Activated T-helper 1 cell treated with anti-CD3 and anti-CD28 coated beads, Interleukin-12 subunit alpha, Interleukin-12 subunit beta, Interleukin-2, Interleukin-4 antibody, amounts not matched to agents 30 ng/mL and 10 ng/mL and 1 ng/mL, durations not matched to agents 14 hours and 24 hours and 36 hours (primary cell): ENCODE measurements around the gene ZNF536. TPM values are rescaled to one million over a fixed set of nuclear protein-coding genes. Genes with fewer than 3 reads are reported as not detected.

Experiments
- DNase-seq: peaks from one replicate; pipeline ENCODE4 v3.0.0; 2021; ENCODE audit warnings: low spot score
- H3K27ac Mint-ChIP-seq: one replicate; pipeline ENCODE4 v1.8.0; 2021; ENCODE audit warnings: mild to moderate bottlenecking, mixed read lengths
- H3K27me3 Mint-ChIP-seq: one replicate; pipeline ENCODE4 v1.8.0; 2022; ENCODE audit warnings: mild to moderate bottlenecking, moderate library complexity, mixed read lengths; ENCODE audit not compliant: insufficient read depth
- H3K36me3 Mint-ChIP-seq: one replicate; pipeline ENCODE4 v1.8.0; 2021; ENCODE audit warnings: low read depth, mixed read lengths
- H3K4me1 Mint-ChIP-seq: one replicate; pipeline ENCODE4 v1.8.0; 2021; ENCODE audit warnings: low read depth, mixed read lengths
- H3K4me3 Mint-ChIP-seq: one replicate; pipeline ENCODE4 v1.8.0; 2021; ENCODE audit warnings: mild to moderate bottlenecking, moderate library complexity, mixed read lengths
- H3K9me3 Mint-ChIP-seq: one replicate; pipeline ENCODE4 v1.8.0; 2021; ENCODE audit warnings: mixed read lengths
- intact Hi-C: fragments of 100-400 bp; cut with micrococcal nuclease; formaldehyde crosslinking; loops from one replicate; pipeline ENCODE4 v1.15.1; 2024
- total RNA-seq: library from RNA; stranded (reverse); gene quantifications from 2 replicates; pipeline ENCODE4 v1.2.3, GENCODE V29; 2022

The ZNF536 gene
- total RNA-seq, 1 donor from 2014 or later = not detected

DNA sequence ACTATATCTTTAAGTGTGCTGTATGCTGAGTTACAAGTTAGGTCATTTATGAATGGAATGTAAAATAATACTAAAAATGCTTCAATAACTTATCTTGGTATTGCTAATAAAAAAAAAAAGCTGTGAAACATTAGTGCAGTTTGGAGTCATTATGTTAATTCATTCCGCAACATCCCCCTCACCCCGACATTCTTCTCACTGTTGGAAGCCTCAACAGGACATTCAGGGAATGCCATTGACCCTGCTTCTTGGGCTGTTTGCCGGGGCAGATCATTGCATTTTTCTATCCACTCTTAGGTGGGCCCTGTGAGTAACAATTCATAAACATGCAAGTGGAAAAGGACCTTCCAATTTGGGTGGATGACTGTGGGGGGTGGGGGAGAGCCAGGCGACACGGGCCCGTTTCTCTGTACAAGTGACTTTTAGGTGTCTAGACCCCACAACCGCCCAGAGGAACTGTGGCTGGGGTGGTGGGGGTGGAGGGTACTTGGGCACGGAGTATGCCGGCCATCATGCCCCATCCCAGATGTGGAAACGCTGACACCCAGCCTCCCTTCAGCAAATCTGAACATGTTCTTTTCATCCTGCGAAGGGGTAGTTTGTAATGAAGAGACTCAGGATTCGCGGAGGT lies 185.9 kb downstream of the ZNF536 start:
- H3K36me3 Mint-ChIP-seq = no peaks in the 10 kb centered on the region
- H3K4me3 Mint-ChIP-seq = no peak overlapping the region
- no peaks in the 10 kb centered on the region for H3K27me3 Mint-ChIP-seq
- H3K4me1 Mint-ChIP-seq = no peaks in the 10 kb centered on the region
- intact Hi-C loops = no loop called here
- DNase-seq = no peak
- H3K27ac Mint-ChIP-seq = no peak overlapping the region
- H3K9me3 Mint-ChIP-seq = no peaks in the 10 kb centered on the region

DNA sequence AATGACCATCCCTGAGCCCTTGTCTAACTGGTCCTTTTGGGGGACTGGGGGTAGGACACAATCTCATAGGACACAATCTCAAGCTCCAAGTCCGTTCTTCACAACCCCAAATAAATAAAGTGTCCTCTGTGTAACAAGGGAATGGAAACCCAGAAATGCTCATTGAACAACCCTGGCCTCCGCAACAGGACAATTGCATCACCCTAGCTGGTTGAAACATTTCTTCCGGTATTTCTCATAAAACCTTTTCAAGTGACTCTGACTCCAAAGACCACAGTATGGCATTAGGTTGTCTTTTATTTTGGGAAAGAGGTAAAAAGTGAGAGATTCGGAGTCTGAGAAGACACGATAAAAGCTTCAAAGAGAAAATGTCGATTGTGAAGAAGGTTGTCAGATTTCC lies 186.6 kb downstream of the ZNF536 start:
- H3K4me3 Mint-ChIP-seq = no peak overlapping the region
- H3K27me3 Mint-ChIP-seq = no peaks in the 10 kb centered on the region
- no peaks in the 10 kb centered on the region for H3K9me3 Mint-ChIP-seq
- no peaks in the 10 kb centered on the region for H3K4me1 Mint-ChIP-seq
- DNase-seq = no peak
- intact Hi-C loops = no loop called here
- no peaks in the 10 kb centered on the region for H3K36me3 Mint-ChIP-seq
- no peak overlapping the region for H3K27ac Mint-ChIP-seq

DNA sequence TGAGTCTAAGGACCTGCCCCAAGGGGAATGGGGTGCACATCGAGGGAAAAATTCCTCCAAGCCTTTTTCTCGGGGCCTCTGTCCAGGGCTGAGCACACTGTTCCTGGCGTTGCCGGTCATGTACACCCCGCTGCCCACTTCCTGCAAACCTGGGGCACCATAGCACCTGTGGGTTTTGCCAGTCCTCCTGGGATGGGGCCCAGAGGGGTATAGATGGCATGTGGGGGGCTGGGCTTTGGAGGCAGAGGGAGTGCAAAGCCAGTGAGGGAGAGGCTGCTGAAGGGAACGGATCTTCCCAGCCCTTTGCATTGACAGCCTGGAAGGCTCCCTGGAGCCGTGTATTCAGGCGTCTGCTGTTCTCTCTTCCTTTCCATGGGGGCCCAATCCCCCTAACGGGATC lies 187.3 kb downstream of the ZNF536 start:
- Mint-ChIP-seq H3K36me3 (no peaks in the 10 kb centered on the region), H3K27me3 (no peaks in the 10 kb centered on the region), H3K9me3 (no peaks in the 10 kb centered on the region), H3K4me3 (no peak overlapping the region), H3K27ac (no peak overlapping the region), H3K4me1 (no peaks in the 10 kb centered on the region)
- intact Hi-C loops = no loop called here
- DNase-seq = no peak

DNA sequence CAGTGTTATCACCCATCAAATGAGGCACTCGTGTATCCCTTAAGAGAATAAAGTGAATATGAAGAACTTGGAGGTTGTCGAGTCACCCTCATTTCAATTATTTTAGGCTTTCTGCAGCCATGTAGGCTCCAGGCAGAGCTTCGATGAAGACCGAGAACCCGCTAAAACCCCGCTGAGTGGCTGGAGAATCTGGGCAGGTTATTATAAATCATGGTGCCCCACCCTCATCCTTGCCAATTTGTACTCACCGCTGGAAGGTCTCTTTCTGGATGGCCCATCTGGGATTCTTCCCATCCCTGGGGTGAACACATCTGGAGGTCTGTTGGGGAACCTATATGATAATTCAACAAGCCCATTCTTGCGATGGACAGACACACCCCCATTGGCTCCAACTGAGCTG lies 190.8 kb downstream of the ZNF536 start:
- Mint-ChIP-seq H3K9me3 (no peaks in the 10 kb centered on the region), H3K4me1 (no peaks in the 10 kb centered on the region), H3K4me3 (no peak overlapping the region), H3K36me3 (no peaks in the 10 kb centered on the region), H3K27ac (no peak overlapping the region), H3K27me3 (no peaks in the 10 kb centered on the region)
- intact Hi-C loops = no loop called here
- no peak for DNase-seq

DNA sequence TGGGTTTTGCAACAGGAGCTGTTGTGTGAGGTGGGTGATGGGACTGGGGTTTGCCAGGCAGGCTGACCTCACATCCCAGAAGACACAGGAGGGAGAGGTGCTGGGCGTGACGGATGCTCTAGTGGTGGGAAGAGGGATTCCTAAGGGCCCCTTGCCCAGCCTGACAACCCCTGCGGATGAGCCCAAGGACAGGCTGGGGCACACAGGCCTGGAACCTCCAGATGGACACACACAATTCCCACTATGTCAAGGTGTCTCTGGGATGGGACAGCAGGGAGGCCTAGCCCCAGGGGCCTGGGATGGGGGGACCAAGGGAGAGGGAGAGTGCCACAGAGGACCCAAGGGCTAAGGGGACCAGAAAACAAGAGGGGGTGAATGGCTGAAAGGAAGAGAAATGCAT lies 191.5 kb downstream of the ZNF536 start:
- DNase-seq = no peak
- Mint-ChIP-seq H3K36me3 (no peaks in the 10 kb centered on the region), H3K4me3 (no peak overlapping the region), H3K27me3 (no peaks in the 10 kb centered on the region), H3K9me3 (no peaks in the 10 kb centered on the region), H3K4me1 (no peaks in the 10 kb centered on the region), H3K27ac (no peak overlapping the region)
- intact Hi-C loops = no loop called here

DNA sequence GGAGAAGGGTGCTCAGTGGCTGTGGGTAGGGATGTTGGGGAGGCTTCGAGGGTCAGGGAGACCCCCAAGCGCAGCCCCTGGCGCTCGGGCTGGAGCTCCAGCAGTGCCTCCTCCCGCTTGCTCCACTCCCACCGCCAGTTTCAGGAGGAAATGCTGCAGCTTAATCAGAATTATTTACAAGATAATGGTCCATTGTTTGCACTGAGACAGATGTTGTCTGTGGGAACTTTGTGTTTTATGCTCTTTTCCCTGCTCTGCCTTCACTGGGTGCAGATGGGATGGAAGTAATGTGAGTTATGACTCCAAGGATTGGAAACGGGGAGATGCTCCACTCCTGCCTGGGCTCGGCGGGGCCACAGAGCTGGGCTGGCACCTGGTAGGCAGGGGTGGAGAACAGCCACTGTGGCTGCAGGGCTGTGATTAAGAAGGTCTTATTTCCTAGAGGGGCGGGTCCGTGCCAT lies 192.4 kb downstream of the ZNF536 start:
- H3K4me1 Mint-ChIP-seq = no peaks in the 10 kb centered on the region
- no peak overlapping the region for H3K4me3 Mint-ChIP-seq
- H3K36me3 Mint-ChIP-seq = no peaks in the 10 kb centered on the region
- no peaks in the 10 kb centered on the region for H3K9me3 Mint-ChIP-seq
- no peak overlapping the region for H3K27ac Mint-ChIP-seq
- no peak for DNase-seq
- intact Hi-C loops = no loop called here
- no peaks in the 10 kb centered on the region for H3K27me3 Mint-ChIP-seq

DNA sequence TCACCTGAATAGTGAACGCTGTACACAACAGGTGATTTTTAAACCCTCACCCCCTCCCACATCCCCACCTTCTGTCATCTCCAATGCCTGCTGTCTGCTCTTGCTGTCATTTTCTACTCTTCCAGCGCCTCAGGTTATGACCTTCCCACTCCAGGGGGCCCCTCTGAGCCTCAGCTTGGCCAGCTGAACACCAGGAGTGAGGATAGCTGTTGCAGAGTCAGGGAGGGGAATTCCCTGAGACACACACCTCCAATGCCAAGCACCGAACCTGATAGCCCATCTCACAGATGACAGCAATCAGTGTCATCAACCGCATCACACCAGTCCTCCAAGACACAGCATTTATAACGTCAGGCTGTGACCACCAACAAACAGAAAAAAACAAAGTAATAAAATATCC lies 193.5 kb downstream of the ZNF536 start:
- no peak overlapping the region for H3K4me3 Mint-ChIP-seq
- H3K27me3 Mint-ChIP-seq = no peaks in the 10 kb centered on the region
- intact Hi-C loops = no loop called here
- DNase-seq = no peak
- H3K4me1 Mint-ChIP-seq = no peaks in the 10 kb centered on the region
- H3K36me3 Mint-ChIP-seq = no peaks in the 10 kb centered on the region
- no peaks in the 10 kb centered on the region for H3K9me3 Mint-ChIP-seq
- no peak overlapping the region for H3K27ac Mint-ChIP-seq

DNA sequence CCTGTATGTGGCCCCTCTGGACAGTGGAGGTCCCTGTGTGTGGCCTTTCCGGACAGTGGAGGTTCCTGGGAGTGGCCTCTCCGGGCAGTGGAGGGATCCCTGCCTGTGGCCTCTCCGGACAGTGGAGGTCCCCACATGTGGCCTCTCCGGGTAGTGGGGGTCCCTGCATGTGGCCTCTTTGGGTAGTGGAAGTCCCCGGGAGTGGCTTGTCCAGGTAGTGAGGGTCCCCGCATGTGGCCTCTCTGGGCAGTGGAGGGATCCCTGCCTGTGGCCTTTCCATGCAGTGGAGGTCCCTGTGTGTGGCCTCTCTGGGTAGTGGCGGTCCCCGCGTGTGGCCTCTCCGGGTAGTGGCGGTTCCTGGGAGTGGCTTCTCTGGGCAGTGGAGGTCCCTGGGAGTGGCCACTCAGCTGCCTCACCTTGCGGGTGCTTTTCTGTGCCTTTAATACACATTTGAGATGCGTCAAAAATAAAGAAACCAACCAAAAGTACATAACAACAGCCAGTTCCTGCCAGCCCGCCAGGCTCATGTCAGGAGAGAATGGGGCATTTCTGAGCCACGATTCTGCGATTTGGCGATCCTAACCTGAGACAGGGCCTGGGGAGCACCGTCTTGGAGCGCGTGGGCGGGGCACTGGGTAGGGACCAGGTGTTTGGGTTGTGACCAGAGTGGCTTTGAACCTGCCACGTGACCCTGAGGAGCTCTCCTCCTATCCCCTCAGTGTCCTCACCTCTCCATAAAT lies 194.7 kb downstream of the ZNF536 start:
- Mint-ChIP-seq H3K4me3 (no peak overlapping the region), H3K27ac (no peak overlapping the region), H3K9me3 (no peaks in the 10 kb centered on the region), H3K4me1 (no peaks in the 10 kb centered on the region), H3K36me3 (no peaks in the 10 kb centered on the region), H3K27me3 (no peaks in the 10 kb centered on the region)
- DNase-seq = no peak
- intact Hi-C loops = no loop called here

DNA sequence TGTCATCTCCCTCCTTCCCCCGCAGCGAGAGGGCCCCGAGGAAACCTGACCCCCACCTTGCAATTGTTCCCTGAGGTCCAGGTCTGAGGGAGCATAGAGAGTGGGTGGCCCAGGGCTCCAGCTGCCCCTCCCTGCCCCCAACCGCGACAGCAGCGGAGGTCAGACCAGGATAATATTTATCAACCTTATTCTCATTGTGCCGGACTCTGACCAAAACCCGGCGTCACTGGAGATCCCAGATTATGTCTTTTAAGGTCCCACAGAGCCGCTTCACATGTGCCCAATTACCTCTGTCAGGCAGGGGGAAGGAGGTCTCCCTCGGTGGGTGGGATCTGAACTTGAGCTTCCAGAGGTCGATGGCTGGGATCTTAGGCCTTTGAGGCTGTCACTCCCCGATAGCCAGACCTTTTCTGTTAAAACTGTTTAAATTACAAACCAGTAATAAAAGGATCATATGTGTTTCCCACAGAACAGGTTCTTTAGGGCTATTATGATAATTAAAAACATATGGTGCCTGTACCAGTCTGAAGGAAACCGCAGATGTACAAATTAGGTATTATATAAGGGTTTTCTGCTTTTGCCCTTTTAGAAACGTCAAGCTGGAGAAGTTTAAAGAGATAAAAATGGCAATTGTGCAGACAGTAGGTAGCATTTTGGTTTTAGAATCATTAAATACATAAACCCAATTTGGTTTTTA lies 195.5 kb downstream of the ZNF536 start:
- Mint-ChIP-seq H3K4me3 (no peak overlapping the region), H3K27ac (no peak overlapping the region), H3K4me1 (no peaks in the 10 kb centered on the region), H3K36me3 (no peaks in the 10 kb centered on the region), H3K9me3 (no peaks in the 10 kb centered on the region), H3K27me3 (no peaks in the 10 kb centered on the region)
- intact Hi-C loops = no loop called here
- no peak for DNase-seq

DNA sequence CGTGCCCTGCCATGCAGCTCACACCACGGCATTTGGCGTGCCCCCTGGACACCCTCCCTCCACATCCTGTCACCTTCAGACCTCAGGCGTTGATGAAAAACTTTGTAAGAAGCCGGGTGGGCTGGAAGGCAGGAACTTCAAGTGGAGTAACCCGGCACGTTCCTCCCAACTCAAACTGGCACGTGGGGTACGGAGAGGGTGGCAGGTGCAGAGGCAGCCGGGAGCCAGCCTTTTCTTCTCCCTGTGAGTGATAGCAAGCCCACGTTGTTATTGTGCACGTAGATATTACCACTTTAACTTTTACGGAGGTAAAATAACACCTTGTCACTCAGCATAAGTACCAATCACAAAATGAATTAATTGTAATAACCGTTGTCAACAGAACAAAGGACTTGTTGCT lies 198.0 kb downstream of the ZNF536 start:
- no peaks in the 10 kb centered on the region for H3K4me1 Mint-ChIP-seq
- no peak overlapping the region for H3K4me3 Mint-ChIP-seq
- H3K27me3 Mint-ChIP-seq = no peaks in the 10 kb centered on the region
- intact Hi-C loops = no loop called here
- H3K9me3 Mint-ChIP-seq = no peaks in the 10 kb centered on the region
- DNase-seq = no peak
- H3K36me3 Mint-ChIP-seq = no peaks in the 10 kb centered on the region
- no peak overlapping the region for H3K27ac Mint-ChIP-seq

DNA sequence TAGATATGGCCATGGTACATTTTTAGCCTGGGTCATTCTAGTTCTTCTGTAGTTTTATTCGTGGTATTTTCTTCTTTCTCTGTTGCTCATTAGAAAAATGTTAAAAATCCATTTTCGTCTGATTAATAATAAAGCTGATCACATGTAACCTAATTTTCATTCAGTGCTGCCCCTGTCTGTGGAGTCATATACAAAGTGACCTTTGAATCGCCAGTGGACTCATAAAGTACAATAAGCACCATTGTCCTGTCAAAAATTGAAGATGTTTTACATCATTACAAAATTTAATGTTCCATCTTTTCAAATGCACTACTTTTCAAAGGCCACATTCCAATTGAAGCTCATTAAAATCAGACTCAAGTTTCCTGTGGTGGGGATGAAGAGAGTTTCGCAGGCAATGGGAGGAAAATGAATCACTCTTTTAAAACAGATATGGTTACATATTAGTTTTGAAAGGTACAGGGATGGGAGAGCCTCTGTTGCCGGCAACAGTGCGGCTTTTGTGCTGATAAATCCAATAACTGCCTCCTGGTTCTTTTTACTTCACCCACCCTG lies 205.4 kb downstream of the ZNF536 start:
- no peaks in the 10 kb centered on the region for H3K9me3 Mint-ChIP-seq
- no peaks in the 10 kb centered on the region for H3K4me1 Mint-ChIP-seq
- H3K36me3 Mint-ChIP-seq = no peaks in the 10 kb centered on the region
- no peak overlapping the region for H3K27ac Mint-ChIP-seq
- intact Hi-C loops = no loop called here
- no peaks in the 10 kb centered on the region for H3K27me3 Mint-ChIP-seq
- no peak for DNase-seq
- H3K4me3 Mint-ChIP-seq = no peak overlapping the region

DNA sequence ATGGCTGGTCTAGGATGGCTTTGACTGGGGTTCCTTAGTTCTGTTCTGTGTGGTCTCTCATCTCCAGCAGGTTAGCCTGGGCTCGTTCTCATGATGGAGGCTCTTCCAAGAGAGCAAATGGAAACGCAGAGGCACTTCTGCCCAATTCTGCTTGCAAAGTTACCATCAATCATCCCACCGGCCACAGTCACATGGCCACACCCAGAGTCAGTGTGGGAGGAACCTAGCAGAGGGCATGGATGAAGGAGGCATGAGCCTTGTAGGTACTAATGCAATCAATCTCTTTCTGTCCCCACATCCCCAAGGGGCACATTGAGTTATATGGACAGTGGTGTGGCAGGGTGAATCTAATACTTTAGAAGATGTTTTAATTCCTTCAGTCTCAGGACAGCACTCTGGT lies 207.2 kb downstream of the ZNF536 start:
- intact Hi-C loops = no loop called here
- no peaks in the 10 kb centered on the region for H3K36me3 Mint-ChIP-seq
- DNase-seq = no peak
- H3K4me3 Mint-ChIP-seq = no peak overlapping the region
- H3K27ac Mint-ChIP-seq = no peak overlapping the region
- H3K4me1 Mint-ChIP-seq = no peaks in the 10 kb centered on the region
- H3K9me3 Mint-ChIP-seq = no peaks in the 10 kb centered on the region
- H3K27me3 Mint-ChIP-seq = no peaks in the 10 kb centered on the region

DNA sequence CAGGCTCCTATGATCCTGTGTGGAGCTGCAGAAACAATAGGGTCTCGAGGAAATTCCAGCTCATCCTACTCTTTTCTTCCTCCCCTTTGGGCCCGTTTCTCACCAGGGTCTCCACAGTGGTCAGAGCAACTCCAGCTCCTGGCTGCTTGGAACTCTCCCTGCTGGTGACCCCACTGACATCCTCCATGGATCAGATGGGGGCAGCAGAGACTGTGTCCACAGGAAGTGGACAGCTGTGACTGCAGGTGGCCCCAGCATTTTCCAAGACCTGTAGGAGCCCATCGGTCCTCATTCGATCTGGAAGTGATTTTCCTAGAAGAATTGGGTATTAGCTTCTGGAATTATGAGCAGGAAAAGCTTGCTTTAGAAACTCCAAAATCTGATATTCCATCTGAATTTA lies 208.5 kb downstream of the ZNF536 start:
- intact Hi-C loops = no loop called here
- no peak for DNase-seq
- H3K27ac Mint-ChIP-seq = no peak overlapping the region

More for the DNA sequence above, 208.5 kb downstream of the ZNF536 start:
- Mint-ChIP-seq H3K27me3 (no peaks in the 10 kb centered on the region), H3K4me1 (no peaks in the 10 kb centered on the region), H3K4me3 (no peak overlapping the region), H3K36me3 (no peaks in the 10 kb centered on the region), H3K9me3 (no peaks in the 10 kb centered on the region)
